Activated B cell treated with CpG ODN at 0.5 μM for 24 hours (primary cell): Measurements from ENCODE around the gene OR1A2. TPM values are rescaled to one million over a fixed set of nuclear protein-coding genes. Genes with fewer than 3 reads are reported as not detected.
"Not testable (repeated sequence)": the region's sequence is repeated elsewhere in the genome, so short reads cannot be mapped to it uniquely, and the experiment has no call there.

ENCODE experiments used
- ATAC-seq: fragments of 200-7000 bp; cut with Tn5 transposase; one replicate; pipeline ENCODE4 v1.10.0; 2021; ENCODE audit warnings: low read depth, mild to moderate bottlenecking, moderate library complexity
- CTCF ChIA-PET: fragments of 350-600 bp; sonication (Branson Sonifier 250); formaldehyde crosslinking; loops from one replicate; lab custom pipeline; 2021; ENCODE audit warnings: antibody characterized with exemption; lab: Charles Lee
- POLR2A ChIA-PET: fragments of 350-600 bp; sonication (Branson Sonifier 250); formaldehyde crosslinking; loops from one replicate; lab custom pipeline; 2021; ENCODE audit warnings: antibody characterized with exemption; lab: Charles Lee
- DNase-seq: peaks from one replicate; pipeline ENCODE4 v3.0.0; 2022
- H3K27ac Mint-ChIP-seq: one replicate; pipeline ENCODE4 v1.8.0; 2020; ENCODE audit warnings: mixed read lengths
- H3K27me3 Mint-ChIP-seq: one replicate; pipeline ENCODE4 v1.8.0; 2021; ENCODE audit warnings: mixed read lengths
- H3K36me3 Mint-ChIP-seq: one replicate; pipeline ENCODE4 v1.8.0; 2021; ENCODE audit warnings: low read depth, mixed read lengths
- H3K4me1 Mint-ChIP-seq: one replicate; pipeline ENCODE4 v1.8.0; 2021; ENCODE audit warnings: mixed read lengths
- H3K4me3 Mint-ChIP-seq: one replicate; pipeline ENCODE4 v1.8.0; 2020; ENCODE audit warnings: mild to moderate bottlenecking, mixed read lengths
- H3K9me3 Mint-ChIP-seq: one replicate; pipeline ENCODE4 v1.8.0; 2020; ENCODE audit warnings: mixed read lengths
- intact Hi-C: fragments of 100-400 bp; cut with micrococcal nuclease; formaldehyde crosslinking; loops from one replicate; pipeline ENCODE4 v1.15.1; 2024
- total RNA-seq: library from RNA; stranded (reverse); gene quantifications from 2 replicates; pipeline ENCODE4 v1.2.3, GENCODE V29; 2022
- TF ChIP-seq, protein P1 (sequence below): fragments of 200-600 bp; IDR thresholded peaks from one replicate; pipeline ENCODE4 v1.8.0; 2022; ENCODE audit warnings: antibody characterized with exemption, mild to moderate bottlenecking

OR1A2 gene
- total RNA-seq, 1 donor from 2014 or later = not detected

DNA sequence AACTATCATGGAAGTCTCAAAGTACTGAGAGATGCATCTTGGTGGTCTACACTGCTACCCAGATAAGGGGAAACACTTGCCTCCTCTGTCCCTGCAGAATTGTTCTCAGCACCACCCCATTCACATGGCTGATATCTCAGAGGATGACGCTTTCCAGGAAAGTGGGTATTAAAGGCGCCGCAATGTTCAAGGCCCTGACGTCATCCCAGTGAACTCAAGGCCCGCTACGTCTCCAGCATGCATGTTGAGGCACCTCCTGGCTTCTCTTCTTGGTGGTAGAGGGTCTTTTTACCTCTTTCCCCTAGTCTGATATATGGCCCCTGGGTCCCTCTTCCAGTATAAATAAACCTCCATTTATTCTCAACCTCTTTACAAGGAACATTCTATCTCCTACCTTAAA, 11.2 kb downstream of the OR1A2 start:
- ChIA-PET POLR2A (no interaction called here), CTCF (no interaction called here)
- TF ChIP-seq, protein P1, sequence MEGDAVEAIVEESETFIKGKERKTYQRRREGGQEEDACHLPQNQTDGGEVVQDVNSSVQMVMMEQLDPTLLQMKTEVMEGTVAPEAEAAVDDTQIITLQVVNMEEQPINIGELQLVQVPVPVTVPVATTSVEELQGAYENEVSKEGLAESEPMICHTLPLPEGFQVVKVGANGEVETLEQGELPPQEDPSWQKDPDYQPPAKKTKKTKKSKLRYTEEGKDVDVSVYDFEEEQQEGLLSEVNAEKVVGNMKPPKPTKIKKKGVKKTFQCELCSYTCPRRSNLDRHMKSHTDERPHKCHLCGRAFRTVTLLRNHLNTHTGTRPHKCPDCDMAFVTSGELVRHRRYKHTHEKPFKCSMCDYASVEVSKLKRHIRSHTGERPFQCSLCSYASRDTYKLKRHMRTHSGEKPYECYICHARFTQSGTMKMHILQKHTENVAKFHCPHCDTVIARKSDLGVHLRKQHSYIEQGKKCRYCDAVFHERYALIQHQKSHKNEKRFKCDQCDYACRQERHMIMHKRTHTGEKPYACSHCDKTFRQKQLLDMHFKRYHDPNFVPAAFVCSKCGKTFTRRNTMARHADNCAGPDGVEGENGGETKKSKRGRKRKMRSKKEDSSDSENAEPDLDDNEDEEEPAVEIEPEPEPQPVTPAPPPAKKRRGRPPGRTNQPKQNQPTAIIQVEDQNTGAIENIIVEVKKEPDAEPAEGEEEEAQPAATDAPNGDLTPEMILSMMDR = no peak
- Mint-ChIP-seq H3K4me1 (no peaks in the 10 kb centered on the region), H3K36me3 (no peaks in the 10 kb centered on the region), H3K4me3 (no peak overlapping the region), H3K27me3 (peaks cover 2% of the 10 kb centered on the region), H3K27ac (no peak overlapping the region), H3K9me3 (peaks cover 12% of the 10 kb centered on the region)
- no peak for ATAC-seq
- no peak for DNase-seq
- intact Hi-C loops = no loop called here

DNA sequence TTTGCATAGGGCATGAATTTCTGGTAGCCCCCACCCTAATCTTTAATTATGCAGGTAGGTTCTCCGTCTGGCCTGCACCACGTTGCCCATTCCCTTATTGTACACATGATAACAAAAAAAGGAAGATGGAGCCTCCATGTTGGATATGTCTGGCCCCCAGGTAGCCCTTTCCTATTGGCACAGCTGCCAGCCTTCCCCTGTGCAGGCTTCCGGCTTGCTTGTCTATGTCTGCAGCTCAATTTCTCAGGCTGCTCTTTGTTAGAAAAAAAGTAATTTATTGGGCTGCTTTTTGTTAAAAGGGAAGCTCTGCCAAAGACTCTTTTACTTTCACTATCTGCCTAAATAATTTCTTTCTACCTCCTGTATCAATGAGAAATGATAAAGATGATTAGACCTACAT, 15.7 kb downstream of the OR1A2 start:
- Mint-ChIP-seq H3K4me1 (no peaks in the 10 kb centered on the region), H3K27me3 (peaks cover 11% of the 10 kb centered on the region), H3K36me3 (no peaks in the 10 kb centered on the region), H3K9me3 (peaks cover under 1% of the 10 kb centered on the region), H3K27ac (no peak overlapping the region), H3K4me3 (no peak overlapping the region)
- CTCF ChIA-PET = no interaction called here
- intact Hi-C loops = no loop called here
- POLR2A ChIA-PET = no interaction called here
- no peak for DNase-seq
- TF ChIP-seq, protein P1 = no peak
- no peak for ATAC-seq

DNA sequence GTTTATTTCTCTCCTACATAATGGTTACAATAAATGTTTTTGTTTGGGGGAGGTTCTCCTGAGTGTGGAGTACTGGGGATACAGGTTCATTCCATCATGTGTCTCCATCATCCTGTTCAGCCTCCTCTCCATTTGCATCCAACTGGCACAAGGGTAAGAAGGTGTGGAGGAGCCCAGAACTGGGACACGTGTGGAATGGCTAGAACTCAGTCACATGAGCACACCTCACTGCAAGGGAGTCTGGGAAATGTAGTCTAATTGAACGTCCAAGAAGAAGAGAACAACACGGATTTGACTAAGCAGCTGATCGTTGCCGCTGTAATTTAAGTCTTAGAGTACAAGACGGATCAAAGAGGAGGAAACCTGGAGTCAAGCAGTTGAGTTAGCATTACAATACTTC, 16.3 kb downstream of the OR1A2 start:
- TF ChIP-seq, protein P1 = no peak
- H3K4me3 Mint-ChIP-seq = no peak overlapping the region
- POLR2A ChIA-PET = no interaction called here
- peaks cover 2% of the 10 kb centered on the region for H3K9me3 Mint-ChIP-seq
- DNase-seq (no peak), ATAC-seq (no peak)
- CTCF ChIA-PET = no interaction called here
- no peaks in the 10 kb centered on the region for H3K4me1 Mint-ChIP-seq
- intact Hi-C loops = no loop called here
- H3K36me3 Mint-ChIP-seq = no peaks in the 10 kb centered on the region
- peaks cover 12% of the 10 kb centered on the region for H3K27me3 Mint-ChIP-seq
- H3K27ac Mint-ChIP-seq = no peak overlapping the region

DNA sequence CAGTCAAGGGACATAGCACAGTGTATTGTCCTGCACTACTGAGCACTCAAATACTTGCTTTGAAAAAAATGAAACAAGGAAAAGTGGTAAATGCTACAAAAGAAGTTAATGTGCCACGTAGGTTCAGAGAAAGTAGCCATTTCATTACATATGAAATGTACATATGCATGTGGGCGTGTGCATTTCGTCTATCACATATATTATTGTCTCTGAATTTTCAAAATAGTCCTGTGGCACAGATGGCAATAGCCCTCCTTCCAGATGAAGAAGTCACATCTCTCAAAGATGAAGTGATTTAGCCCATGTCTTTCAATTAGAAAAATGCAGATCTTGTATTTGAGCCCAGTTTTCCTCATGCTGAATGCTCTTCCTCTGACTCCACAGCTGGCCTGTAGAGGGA, 22.7 kb downstream of the OR1A2 start:
- H3K27ac Mint-ChIP-seq, ATAC-seq, H3K4me3 Mint-ChIP-seq: not testable (repeated sequence)

DNA sequence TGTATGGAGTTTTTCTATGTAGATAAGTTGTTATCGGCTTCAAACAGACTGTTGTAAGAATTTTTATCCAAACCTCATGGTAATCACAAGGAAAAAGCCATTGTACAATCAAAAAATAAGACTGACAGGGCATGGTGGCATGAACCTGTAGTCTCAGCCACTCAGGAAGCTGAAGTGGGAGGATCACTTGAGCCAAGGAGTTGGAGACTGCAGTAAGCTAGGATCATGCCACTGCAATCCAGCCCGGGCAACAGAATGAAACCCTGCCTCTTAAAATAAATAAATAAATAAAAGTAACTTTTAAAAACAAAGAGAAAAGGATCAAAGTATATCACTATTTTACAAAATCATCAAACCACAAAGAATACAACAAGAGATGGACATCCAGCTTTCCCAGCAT, 24.5 kb downstream of the OR1A2 start:
- ChIA-PET POLR2A (no interaction called here), CTCF (no interaction called here)
- ATAC-seq (no peak), DNase-seq (no peak)
- Mint-ChIP-seq H3K4me3 (no peak overlapping the region), H3K27me3 (peaks cover 6% of the 10 kb centered on the region), H3K27ac (no peak overlapping the region), H3K4me1 (peaks cover 18% of the 10 kb centered on the region), H3K9me3 (peaks cover 6% of the 10 kb centered on the region), H3K36me3 (peaks cover 2% of the 10 kb centered on the region)
- intact Hi-C loops = no loop called here
- TF ChIP-seq, protein P1 = no peak

More for the DNA sequence above, 22.7 kb downstream of the OR1A2 start:
- H3K4me1 Mint-ChIP-seq = peaks cover 18% of the 10 kb centered on the region
- POLR2A ChIA-PET, DNase-seq, H3K36me3 Mint-ChIP-seq, intact Hi-C loops, H3K27me3 Mint-ChIP-seq, H3K9me3 Mint-ChIP-seq: not testable (repeated sequence)
- CTCF ChIA-PET = interaction anchor here (1.0 kb wide), 1 partner anchor 607 kb away, joined by 7 read pairs; no protein-coding TSS in a partner anchor

DNA sequence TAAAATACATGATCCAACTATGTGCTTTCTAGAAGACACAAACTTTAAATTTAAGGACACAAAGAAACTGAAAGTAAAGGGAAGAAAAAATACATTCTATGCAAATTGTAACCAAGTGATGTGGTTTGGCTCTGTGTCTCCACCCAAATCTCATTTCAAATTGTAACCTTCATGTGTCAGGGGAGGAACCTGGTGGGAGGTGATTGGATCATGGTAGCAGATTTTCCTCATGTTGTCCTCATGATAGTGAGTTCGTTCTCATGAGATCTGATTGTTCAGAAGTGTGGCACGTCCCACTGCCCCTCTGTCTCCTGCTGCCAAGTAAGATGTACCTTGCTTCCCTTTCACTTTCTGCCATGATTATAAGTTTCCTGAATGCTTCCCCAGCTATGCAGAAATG, 25.2 kb downstream of the OR1A2 start:
- TF ChIP-seq, protein P1 = no peak
- H3K4me1 Mint-ChIP-seq = peaks cover 18% of the 10 kb centered on the region
- ATAC-seq = no peak
- intact Hi-C loops = no loop called here
- POLR2A ChIA-PET = no interaction called here
- no peak for DNase-seq
- H3K9me3 Mint-ChIP-seq = peaks cover 6% of the 10 kb centered on the region
- H3K36me3 Mint-ChIP-seq = peaks cover 2% of the 10 kb centered on the region
- peaks cover 4% of the 10 kb centered on the region for H3K27me3 Mint-ChIP-seq
- CTCF ChIA-PET = no interaction called here
- peak overlapping the region; percentile 36 for H3K4me3 Mint-ChIP-seq
- no peak overlapping the region for H3K27ac Mint-ChIP-seq

DNA sequence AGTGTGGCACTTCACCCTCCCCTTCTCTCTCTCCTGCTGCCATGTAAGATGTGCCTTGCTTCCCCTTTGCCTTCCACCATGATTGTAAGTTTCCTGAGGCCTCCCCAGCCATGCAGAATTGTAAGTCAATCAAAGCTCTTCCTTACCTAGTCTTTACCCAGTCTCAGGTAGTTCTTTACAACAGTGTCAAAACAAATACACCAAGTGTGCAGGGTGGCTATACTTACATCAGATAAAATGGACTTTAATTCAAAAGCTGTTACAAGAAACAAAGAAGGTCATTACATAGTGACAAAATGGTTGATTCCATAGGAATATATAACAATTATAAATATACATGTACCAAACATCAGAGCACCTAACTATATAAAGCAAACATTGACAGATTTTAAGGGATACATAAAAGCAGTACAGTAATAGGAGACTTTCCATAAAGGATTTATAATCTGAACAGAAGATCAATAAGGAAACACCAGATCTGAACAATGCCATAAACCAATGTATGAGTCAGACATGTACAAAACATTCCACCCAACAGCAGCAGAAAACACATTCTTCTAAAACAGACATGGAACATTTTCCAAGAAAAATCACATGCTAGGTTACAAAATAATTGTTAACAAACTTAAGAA, 27.5 kb downstream of the OR1A2 start:
- CTCF ChIA-PET, H3K9me3 Mint-ChIP-seq, intact Hi-C loops, H3K27me3 Mint-ChIP-seq, H3K36me3 Mint-ChIP-seq, H3K4me3 Mint-ChIP-seq, ATAC-seq, H3K27ac Mint-ChIP-seq, POLR2A ChIA-PET, DNase-seq: not testable (repeated sequence)
- peaks cover 18% of the 10 kb centered on the region for H3K4me1 Mint-ChIP-seq

DNA sequence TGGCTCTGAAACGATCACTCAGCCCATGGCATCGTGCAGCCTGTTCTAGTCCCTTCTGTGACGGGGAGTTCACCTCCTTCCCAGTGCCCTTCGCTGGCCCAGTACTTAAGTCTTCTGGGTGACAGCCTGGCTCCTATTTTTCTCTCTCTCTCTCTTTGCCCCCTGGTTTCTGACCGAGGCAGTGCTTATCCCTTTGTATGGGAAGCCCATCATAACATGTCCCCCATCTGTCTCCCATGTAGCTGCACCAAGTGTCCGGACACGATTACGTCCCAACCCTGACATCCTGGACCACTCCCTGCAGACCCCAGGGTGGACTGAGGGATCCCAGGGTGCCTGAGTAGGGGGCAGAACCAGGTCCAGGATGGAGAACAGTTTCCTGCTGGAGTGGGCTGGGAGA, 35.0 kb downstream of the OR1A2 start:
- H3K4me3 Mint-ChIP-seq, ATAC-seq, DNase-seq, H3K9me3 Mint-ChIP-seq, H3K4me1 Mint-ChIP-seq, POLR2A ChIA-PET, H3K36me3 Mint-ChIP-seq, H3K27ac Mint-ChIP-seq, intact Hi-C loops, H3K27me3 Mint-ChIP-seq, CTCF ChIA-PET: not testable (repeated sequence)
